Muscle layer of colon (tissue), 2 donors: Measurements from ENCODE around the gene PMCH.
"Not testable (repeated sequence)": the region's sequence is repeated elsewhere in the genome, so short reads cannot be mapped to it uniquely, and the experiment has no call there.

ENCODE experiments used
- H3K27ac ChIP-seq: one replicate; pipeline ENCODE4 v1.7.0; 2013; ENCODE audit warnings: low read depth, mild to moderate bottlenecking, low read length, moderate library complexity
- H3K27me3 ChIP-seq, 2 donors: one replicate each; pipeline ENCODE4 v1.7.0; 2013; ENCODE audit warnings: low read length in 2 of 2, mild to moderate bottlenecking in 2 of 2; ENCODE audit not compliant: insufficient read depth in 2 of 2, control insufficient read depth in 1 of 2
- H3K36me3 ChIP-seq: one replicate; pipeline ENCODE4 v1.7.0; 2013; ENCODE audit warnings: mild to moderate bottlenecking, low read length; ENCODE audit not compliant: insufficient read depth
- H3K4me1 ChIP-seq: one replicate; pipeline ENCODE4 v1.7.0; 2013; ENCODE audit warnings: mild to moderate bottlenecking, low read length; ENCODE audit not compliant: insufficient read depth
- H3K4me3 ChIP-seq, 2 donors: one replicate each; pipeline ENCODE4 v1.7.0; 2013; ENCODE audit warnings: low read length in 2 of 2, low read depth in 1 of 2, mild to moderate bottlenecking in 1 of 2, moderate library complexity in 1 of 2
- H3K9ac ChIP-seq: one replicate; pipeline ENCODE4 v1.7.0; 2013; ENCODE audit warnings: low read length
- H3K9me3 ChIP-seq: one replicate; pipeline ENCODE4 v1.7.0; 2013; ENCODE audit warnings: mild to moderate bottlenecking, low read length
- donor health status: abdominal sarcoma.
- donor health status: Adenocarcinoma of cecum.

PMCH gene

GRCh38 chr12:102197789-102198188 is at the start of gene PMCH:
Gene PMCH, minus strand, starts transcription at chr12:102197833. Its CDS starts 63 bp downstream, at chr12:102197770.
- Histone ChIP-seq H3K27me3 (no peaks in the 10 kb centered on the region), H3K36me3 (no peaks in the 10 kb centered on the region), H3K9me3 (no peaks in the 10 kb centered on the region), H3K27ac (no peak within 1 kb of the TSS), H3K4me3 (no peak within 1 kb of the TSS), H3K9ac (no peak within 1 kb of the TSS), H3K4me1 (no peaks in the 10 kb centered on the region)

- H3K27me3 ChIP-seq, H3K27ac ChIP-seq, H3K4me1 ChIP-seq, H3K4me3 ChIP-seq, H3K9me3 ChIP-seq, H3K36me3 ChIP-seq, H3K9ac ChIP-seq: not testable (repeated sequence)
Observed at GRCh38 chr12:102240859-102241258, 43.2 kb upstream of the PMCH start.

- H3K27me3 ChIP-seq, result no peaks in the 10 kb centered on the region
- peaks cover 20% of the 10 kb centered on the region for H3K4me1 ChIP-seq
- H3K4me3 ChIP-seq, result no peak overlapping the region
- H3K9ac ChIP-seq, result no peak overlapping the region
- no peak overlapping the region for H3K27ac ChIP-seq
- no peaks in the 10 kb centered on the region for H3K9me3 ChIP-seq
- H3K36me3 ChIP-seq, result no peaks in the 10 kb centered on the region
Observed at GRCh38 chr12:102234599-102234998, 37.0 kb upstream of the PMCH start.

GRCh38 chr12:102232446-102232845 is 34.8 kb upstream of the PMCH start:
- H3K4me1 ChIP-seq, result peaks cover 20% of the 10 kb centered on the region
- H3K36me3 ChIP-seq, result no peaks in the 10 kb centered on the region
- no peak overlapping the region for H3K9ac ChIP-seq
- no peaks in the 10 kb centered on the region for H3K27me3 ChIP-seq
- no peak overlapping the region for H3K27ac ChIP-seq
- no peaks in the 10 kb centered on the region for H3K9me3 ChIP-seq
- H3K4me3 ChIP-seq, result no peak overlapping the region

- Histone ChIP-seq H3K9me3 (no peaks in the 10 kb centered on the region), H3K27me3 (no peaks in the 10 kb centered on the region), H3K4me1 (peaks cover 20% of the 10 kb centered on the region), H3K36me3 (no peaks in the 10 kb centered on the region), H3K27ac (no peak overlapping the region), H3K9ac (no peak overlapping the region), H3K4me3 (no peak overlapping the region)
Observed at GRCh38 chr12:102232036-102232435, 34.4 kb upstream of the PMCH start.

GRCh38 chr12:102227954-102228353 is 30.3 kb upstream of the PMCH start:
- Histone ChIP-seq H3K9ac (no peak overlapping the region), H3K36me3 (no peaks in the 10 kb centered on the region), H3K27me3 (no peaks in the 10 kb centered on the region), H3K4me3 (no peak overlapping the region), H3K9me3 (no peaks in the 10 kb centered on the region), H3K4me1 (peaks cover 12% of the 10 kb centered on the region), H3K27ac (no peak overlapping the region)

- Histone ChIP-seq H3K4me3 (no peak overlapping the region), H3K9me3 (no peaks in the 10 kb centered on the region), H3K36me3 (no peaks in the 10 kb centered on the region), H3K9ac (no peak overlapping the region), H3K27me3 (no peaks in the 10 kb centered on the region), H3K4me1 (no peaks in the 10 kb centered on the region), H3K27ac (no peak overlapping the region)
Observed at GRCh38 chr12:102220736-102221135, 23.1 kb upstream of the PMCH start.

GRCh38 chr12:102215992-102216691 is 18.5 kb upstream of the PMCH start:
- no peak overlapping the region for H3K4me3 ChIP-seq
- H3K27me3 ChIP-seq, result no peaks in the 10 kb centered on the region
- no peaks in the 10 kb centered on the region for H3K36me3 ChIP-seq
- no peak overlapping the region for H3K27ac ChIP-seq
- no peaks in the 10 kb centered on the region for H3K9me3 ChIP-seq
- H3K4me1 ChIP-seq, result no peaks in the 10 kb centered on the region
- H3K9ac ChIP-seq, result no peak overlapping the region

- Histone ChIP-seq H3K27ac (no peak overlapping the region), H3K27me3 (no peaks in the 10 kb centered on the region), H3K36me3 (no peaks in the 10 kb centered on the region), H3K9me3 (no peaks in the 10 kb centered on the region), H3K4me3 (no peak overlapping the region), H3K9ac (no peak overlapping the region), H3K4me1 (no peaks in the 10 kb centered on the region)
Observed at GRCh38 chr12:102204025-102204424, 6.4 kb upstream of the PMCH start.

GRCh38 chr12:102202556-102202955 is 4.9 kb upstream of the PMCH start:
- Histone ChIP-seq H3K4me1 (no peaks in the 10 kb centered on the region), H3K27me3 (no peaks in the 10 kb centered on the region), H3K9me3 (no peaks in the 10 kb centered on the region), H3K9ac (no peak overlapping the region), H3K36me3 (no peaks in the 10 kb centered on the region), H3K4me3 (no peak overlapping the region), H3K27ac (no peak overlapping the region)

GRCh38 chr12:102201436-102202061 is 3.9 kb upstream of the PMCH start:
- Histone ChIP-seq H3K27me3 (no peaks in the 10 kb centered on the region), H3K9ac (no peak overlapping the region), H3K27ac (no peak overlapping the region), H3K4me3 (no peak overlapping the region), H3K36me3 (no peaks in the 10 kb centered on the region), H3K4me1 (no peaks in the 10 kb centered on the region), H3K9me3 (no peaks in the 10 kb centered on the region)

GRCh38 chr12:102195826-102196225 is 1.8 kb downstream of the PMCH start:
- Histone ChIP-seq H3K4me1 (no peaks in the 10 kb centered on the region), H3K36me3 (no peaks in the 10 kb centered on the region), H3K9me3 (no peaks in the 10 kb centered on the region)

More at GRCh38 chr12:102195826-102196225, 1.8 kb downstream of the PMCH start:
- Histone ChIP-seq H3K27me3 (no peaks in the 10 kb centered on the region), H3K9ac (no peak overlapping the region), H3K4me3 (no peak overlapping the region), H3K27ac (no peak overlapping the region)
